Stimulated activated CD4-positive, alpha-beta T cell treated with anti-CD3 and anti-CD28 coated beads, Interleukin-15, amount 100 ng/mL, for 1 hour (primary cell): Measurements from ENCODE around the gene HSPG2.
"Not testable (repeated sequence)": the region's sequence is repeated elsewhere in the genome, so short reads cannot be mapped to it uniquely, and the experiment has no call there.

Source experiments
- DNase-seq, 2 donors: peaks; one replicate each; pipeline ENCODE4 v3.0.0-alpha.2; 2020; ENCODE audit warnings: low read depth in 1 of 2, low spot score in 1 of 2

The HSPG2 gene

GRCh38 chr1:21935393-21935804 is 1.7 kb downstream of the HSPG2 start:
- no peak for DNase-seq

DNA sequence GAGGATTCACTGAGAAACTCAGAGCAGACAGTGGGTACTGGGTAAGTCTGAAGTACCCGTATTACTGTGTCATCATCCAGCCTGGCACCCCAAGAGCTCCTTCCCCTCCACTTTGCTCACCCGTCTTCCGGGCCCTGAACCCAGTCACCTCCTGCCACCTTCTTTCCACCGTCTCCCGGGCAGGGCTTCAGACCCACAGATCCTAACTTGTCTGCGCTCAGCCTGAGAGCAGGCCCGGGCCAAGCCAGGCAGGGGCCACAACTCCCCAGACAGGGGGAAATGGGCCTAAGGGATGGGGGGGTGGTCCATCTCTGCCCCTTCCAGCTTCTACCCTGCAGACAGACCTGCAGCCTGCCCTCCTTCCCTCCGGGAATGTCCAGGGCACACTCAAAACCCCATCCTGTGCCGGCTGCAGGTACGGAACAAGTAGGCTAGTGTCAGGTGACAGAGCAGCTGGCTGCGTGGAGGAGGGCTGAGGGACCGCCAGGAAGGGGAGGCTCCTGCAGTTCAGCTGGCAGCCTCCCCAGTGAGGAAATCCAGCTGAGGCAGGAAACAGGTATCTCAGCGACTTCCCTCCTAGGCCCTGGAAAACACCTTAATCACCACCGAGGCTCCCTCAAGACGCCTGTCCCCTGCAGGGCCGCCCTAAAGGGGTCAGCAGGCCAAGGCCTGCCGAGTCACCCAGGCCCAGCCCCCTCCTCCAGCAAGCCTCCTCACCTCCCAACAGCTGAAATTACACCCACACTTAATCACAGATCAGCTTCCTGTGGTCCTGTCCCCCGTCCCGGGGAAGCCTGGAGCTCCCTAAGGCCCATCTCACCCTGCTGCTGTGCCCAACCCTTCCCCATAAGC is 3.5 kb downstream of the HSPG2 start:
- DNase-seq, result no peak

DNA sequence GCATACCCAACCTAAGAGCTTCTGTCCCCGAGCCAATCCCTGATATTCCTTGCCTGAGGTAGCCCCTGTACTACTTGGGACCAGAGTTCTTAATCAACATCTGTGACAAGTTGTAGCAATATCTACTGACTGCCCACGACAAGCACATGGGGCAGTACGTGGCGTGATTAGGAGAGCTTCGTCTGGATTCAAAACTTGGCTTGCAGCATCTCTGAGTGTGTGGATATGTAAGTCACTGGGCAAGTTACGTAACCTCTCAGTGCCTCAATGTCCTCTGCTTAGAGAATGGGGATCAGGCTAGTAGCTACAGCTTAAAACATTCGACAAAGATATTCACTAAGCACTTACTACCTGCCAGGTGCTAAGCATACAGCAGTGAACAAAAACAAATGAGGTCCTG is 5.0 kb downstream of the HSPG2 start:
- no peak for DNase-seq

GRCh38 chr1:21931171-21932093 is 5.7 kb downstream of the HSPG2 start:
- DNase-seq, result no peak

DNA sequence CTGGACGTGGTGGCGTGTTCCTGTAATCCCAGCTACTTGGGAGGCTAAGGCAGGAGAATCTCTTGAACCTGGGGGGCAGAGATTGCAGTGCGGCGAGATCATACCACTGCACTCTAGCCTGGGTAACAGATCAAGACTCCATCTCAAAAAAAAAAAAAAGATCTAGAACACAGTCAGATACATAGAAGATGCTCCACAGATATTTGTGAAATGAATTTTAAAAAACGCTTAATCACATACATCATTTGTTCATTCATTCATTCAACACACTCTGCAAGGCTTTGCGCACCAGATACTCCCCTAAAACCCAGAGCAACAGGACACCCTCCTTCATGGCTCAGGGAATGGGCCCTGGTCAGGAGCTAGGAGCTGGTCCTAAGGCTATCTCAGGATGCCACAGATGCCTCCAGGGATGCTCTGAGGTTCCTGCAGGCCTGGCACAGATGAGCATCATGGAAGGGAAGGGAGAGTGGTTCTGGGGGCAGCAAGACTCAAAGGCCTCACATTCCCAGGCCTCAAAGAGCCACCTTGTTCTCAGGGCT is 6.4 kb downstream of the HSPG2 start:
- DNase-seq, result no peak

DNA sequence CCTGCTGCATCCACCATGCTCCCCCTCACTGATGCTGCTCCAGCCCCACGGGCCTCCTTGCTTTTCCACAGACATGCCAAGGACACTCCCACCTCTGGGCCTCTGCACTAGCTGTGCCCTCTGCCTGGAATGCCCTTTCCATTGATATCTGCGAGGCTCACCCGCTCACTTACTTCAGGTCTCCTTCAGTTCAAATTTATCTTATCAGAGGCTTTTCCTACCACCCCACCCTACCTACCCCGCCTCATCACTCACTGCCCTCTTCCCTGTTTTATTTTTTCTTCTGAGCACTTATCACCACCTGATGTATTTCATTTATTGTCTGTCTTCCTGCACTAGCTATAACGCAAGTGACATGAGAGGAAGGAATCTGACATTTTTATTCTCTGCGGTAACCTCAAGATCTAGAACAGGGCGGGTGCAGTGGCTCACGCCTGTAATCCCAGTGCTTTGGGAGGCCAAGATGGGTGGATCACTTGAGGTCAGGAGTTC is 7.0 kb downstream of the HSPG2 start:
- DNase-seq, result no peak

GRCh38 chr1:21927533-21928237 is 9.4 kb downstream of the HSPG2 start:
- no peak for DNase-seq

GRCh38 chr1:21926814-21927532 is 10.1 kb downstream of the HSPG2 start:
- DNase-seq, result no peak

GRCh38 chr1:21926065-21926464 is 11.0 kb downstream of the HSPG2 start:
- DNase-seq, result no peak

DNA sequence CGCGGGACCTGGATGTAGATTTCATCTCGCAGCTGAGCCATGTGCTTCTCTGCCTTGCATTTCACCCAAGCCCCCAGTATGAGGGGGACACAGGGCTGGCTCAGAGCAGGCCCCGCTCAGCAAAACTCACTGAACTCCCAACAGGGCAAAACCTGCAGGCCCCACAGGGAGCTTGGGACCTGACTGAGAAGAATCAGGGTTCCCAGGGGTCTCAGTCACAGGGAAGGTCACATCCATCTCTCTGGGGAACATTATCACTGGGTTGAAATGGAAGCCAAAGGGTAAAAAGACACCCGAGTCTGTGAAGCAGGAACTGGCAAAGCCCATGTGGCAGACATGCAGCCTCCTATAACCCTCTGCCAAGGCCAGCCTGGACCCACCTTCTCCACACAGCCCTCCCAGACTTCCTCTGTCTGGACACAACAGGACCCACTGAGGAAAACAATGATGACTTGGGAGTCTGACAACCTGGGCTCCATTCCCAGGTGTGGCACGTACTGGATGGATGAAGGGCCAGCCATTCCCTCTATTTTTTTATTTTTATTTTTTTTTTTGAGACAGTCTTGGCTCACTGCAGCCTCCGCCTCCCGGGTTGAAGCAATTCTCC is 11.7 kb downstream of the HSPG2 start:
- DNase-seq, result no peak

- no peak for DNase-seq
These were observed 12.6 kb downstream of the HSPG2 start for GRCh38 chr1:21924503-21925005.

DNA sequence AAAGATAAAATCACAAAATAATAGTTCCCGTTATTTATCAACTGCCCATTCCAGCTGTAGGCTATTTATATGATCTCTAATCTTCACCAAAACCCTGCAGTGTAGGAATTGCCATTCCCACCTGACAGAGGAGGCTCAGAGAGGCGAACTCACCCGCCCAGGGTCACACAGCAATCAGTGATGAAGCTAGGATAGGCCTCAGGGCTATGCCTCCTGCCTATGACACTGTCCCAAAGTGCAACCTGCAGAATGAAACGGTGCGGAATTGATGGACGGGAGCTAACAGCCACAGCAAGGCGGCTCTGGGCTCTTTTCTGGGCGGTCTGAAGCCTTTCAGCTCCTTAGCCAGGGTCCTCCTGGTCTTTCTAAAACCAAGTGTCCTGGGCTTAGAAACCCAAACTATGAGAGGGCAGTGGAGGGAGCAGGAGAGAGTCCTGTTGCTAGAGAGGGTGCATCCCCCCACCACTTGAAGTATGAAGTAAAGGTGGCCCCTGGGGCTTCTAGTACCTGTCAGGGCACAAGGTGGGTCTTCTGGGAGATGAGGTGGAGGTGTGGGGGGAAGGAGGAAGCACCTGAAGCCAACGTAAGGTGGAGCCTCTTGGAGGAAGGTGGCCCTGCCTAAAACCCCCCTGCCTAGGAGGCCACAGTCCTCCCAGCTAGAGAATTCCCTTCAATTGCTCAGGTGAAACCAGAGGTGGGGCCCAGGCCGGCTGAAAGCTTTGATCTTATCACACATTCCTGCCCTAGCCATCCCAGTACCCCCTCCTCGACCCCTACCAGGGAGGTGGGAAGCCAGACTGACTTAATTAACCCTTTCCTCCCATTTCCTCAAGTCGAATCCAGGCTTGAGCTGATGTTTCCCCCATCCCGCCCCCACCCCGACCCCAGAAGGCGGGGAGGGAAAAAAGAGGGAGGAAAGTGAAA is 14.8 kb downstream of the HSPG2 start:
- no peak for DNase-seq

DNA sequence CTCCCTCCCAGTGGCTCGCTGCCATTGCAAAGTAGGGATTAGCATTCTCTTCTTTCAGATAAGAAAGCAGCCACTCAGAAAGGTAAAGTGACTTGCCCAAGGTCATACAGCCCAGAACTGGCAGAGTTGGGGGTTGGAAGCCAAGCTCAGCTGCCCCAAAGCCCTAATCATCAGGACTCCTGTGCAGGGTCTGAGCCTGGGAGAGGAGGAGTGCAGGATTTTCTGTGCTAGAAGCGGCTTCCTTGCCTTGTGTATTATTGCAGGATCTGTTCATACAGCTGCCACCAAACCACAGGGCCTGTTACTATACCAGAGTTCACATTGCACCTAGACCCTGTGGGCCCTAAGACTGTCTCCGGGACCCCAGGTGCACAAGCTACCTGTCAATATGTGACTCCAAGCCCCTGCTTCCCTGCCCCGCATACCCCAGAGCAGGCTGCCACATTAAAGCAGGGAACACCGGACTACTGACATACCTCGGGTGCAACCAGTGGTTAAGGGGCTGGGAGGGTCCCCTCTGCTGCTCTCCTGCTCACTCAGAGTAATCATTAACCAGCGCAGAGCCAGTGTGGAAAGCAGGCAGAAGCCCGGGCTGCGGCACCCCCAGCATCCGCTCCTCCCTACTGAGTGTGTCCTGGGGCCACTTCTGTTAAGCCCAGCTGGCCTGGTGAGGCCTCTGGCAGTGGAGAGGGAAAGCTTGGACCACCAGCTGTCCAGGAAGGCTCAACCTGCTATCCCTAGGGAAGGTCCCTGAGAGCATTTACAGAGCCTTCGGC is 15.8 kb downstream of the HSPG2 start:
- no peak for DNase-seq

GRCh38 chr1:21919520-21919919 is 17.6 kb downstream of the HSPG2 start:
- DNase-seq, result no peak

DNA sequence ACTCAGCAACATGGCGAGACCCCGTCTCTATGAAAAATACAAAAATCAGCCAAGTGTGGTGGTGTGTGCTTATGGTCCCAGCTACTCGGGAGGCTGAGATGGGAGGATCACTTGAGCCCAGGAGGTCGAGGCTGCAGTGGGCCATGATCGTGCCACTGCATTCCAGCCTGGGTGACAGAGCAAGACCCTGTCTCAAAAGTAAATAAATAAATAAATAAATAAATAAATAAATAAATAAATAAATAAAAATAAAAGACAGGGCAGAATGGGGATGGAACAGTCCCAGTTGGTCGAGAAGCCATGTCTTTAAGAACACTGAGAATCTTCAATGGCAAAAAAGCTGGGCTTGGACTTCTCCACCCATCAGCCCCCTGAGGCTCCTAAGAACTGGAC is 19.9 kb downstream of the HSPG2 start:
- not testable (repeated sequence) for DNase-seq

GRCh38 chr1:21916447-21917238 is 20.5 kb downstream of the HSPG2 start:
- no peak for DNase-seq
